GM21619 (cell line): ENCODE data around the gene SOX30.

Source experiments
- ATAC-seq: cut with Tn5 transposase; IDR thresholded peaks from one replicate; pipeline ENCODE4 v1.9.1; 2021; ENCODE audit not compliant: unreplicated experiment

Gene SOX30

DNA sequence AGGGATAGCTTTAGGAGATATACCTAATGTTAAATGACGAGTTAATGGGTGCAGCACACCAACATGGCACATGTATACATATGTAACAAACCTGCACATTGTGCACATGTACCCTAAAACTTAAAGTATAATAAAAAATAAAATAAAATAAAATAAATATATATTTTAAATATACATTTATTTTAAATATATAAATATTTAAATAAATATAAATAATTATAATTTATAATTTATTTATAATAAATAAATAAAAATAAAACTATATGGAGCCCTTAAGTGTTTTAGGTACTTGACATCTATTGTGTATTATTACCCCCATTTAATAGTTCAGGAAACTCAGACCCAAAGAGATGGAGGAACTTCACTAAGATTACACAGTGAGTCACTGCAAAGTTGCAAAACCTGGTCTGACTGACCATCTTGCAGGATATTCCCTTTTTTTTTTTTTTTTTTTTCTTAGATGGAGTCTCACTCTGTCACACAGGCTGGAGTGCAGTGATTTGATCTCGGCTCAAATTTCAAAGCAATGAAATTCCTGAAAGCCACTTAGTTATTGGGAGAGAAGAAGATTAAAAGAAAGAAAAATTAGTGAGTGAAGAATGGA, 13.3 kb upstream of the SOX30 start:
- ATAC-seq = no peak

- no peak for ATAC-seq
These were observed 7.8 kb upstream of the SOX30 start for GRCh38 chr5:157659868-157660660.

GRCh38 chr5:157658893-157659292, 6.7 kb upstream of the SOX30 start:
- no peak for ATAC-seq

GRCh38 chr5:157657516-157657915, 5.3 kb upstream of the SOX30 start:
- ATAC-seq = no peak

GRCh38 chr5:157651623-157652376, 438 bp downstream of the SOX30 start:
- peak; percentile 93 for ATAC-seq

DNA sequence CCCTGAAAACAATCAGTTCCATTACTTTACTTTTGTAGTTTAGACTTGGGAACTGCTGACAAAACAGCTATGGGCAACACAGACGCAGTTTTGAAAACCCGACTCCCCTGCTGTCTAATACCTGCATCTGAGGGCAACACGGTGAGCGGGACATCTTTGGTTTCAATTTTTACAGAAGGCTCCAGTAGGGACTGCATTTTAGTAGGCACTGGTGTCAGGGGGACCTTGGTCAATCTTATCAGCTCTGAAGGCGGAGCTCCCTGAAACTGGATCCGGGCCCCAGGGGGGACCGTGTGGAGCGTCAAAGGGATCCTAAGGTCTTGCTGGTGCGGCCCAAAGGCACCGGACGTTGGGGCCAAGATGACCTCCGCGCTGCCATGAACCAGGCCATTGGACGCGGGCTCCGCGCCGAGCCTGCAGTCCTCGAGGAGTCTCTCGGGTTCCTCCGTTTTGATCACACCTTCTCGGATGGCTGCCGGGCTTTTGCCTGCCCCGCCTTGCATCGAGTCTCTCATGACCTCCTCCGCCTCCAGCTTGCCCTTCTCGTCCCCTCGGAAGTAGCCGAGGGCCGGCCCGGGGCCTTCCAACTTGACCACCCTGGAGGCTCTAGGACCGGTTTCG, 1.1 kb downstream of the SOX30 start:
- ATAC-seq = no peak

GRCh38 chr5:157649101-157649500, 3.1 kb downstream of the SOX30 start:
- no peak for ATAC-seq

- ATAC-seq = no peak
These were observed 3.8 kb downstream of the SOX30 start for GRCh38 chr5:157648275-157648990.

GRCh38 chr5:157640406-157641066, 11.7 kb downstream of the SOX30 start:
- no peak for ATAC-seq

- no peak for ATAC-seq
These were observed 21.9 kb downstream of the SOX30 start for GRCh38 chr5:157630341-157630740.

DNA sequence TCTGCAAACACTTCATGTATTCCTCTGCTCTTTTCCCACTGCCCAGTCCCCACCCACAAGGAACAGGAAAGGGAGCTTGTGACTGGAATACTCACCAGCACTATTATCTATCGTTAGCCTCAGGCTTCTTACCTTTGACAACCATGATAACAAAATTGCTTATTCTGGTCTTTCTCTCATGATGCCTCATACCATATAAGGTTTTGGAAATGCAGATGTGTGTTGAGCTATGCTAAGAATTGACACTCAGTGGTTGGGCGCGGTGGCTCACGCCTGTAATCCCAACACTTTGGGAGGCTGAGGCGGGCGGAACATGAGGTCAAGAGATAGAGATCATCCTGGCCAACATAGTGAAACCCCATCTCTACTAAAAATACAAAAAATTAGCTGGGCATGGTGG, 25.4 kb downstream of the SOX30 start:
- ATAC-seq = no peak

DNA sequence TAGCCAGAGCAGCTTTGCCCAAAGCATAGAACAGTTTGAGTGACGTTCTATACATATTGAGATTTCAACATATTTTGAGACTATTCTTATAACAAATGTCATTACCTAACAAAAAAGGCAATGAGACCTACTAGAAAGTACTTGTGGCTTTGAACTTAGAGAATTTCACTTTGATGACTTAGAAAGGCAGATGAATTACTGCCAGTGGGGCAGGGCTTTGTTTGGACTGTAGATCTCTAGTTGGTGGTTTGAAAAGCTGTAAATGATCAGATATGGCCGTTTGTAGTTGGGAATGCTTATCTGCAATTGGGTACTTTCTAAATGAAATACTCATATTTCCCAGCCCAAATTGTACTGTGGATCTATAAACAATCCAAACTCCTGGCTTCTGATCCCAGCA, 28.1 kb downstream of the SOX30 start:
- no peak for ATAC-seq

DNA sequence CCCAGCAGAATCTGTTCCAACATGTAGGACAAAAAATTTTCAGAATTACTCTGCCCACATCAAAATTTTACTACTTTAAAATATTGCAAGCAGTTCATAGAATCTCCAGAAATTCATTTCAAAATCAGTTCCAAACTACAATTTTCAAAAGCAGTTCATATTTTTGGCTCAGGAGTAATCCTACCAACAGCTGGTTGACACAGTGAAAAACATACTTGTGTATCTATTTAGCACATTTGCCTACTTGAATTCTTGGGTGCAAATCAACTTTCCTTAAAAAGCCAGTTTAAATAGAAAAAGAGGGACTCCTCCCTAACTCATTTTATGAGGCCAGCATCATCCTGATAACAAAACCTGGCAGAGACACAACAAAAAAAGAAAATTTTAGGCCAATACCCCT, 31.5 kb downstream of the SOX30 start:
- ATAC-seq = no peak

- no peak for ATAC-seq
These were observed 34.0 kb downstream of the SOX30 start for GRCh38 chr5:157618191-157618765.

- no peak for ATAC-seq
These were observed 35.5 kb downstream of the SOX30 start for GRCh38 chr5:157616785-157617184.

GRCh38 chr5:157613385-157614245, 38.6 kb downstream of the SOX30 start:
- no peak for ATAC-seq

DNA sequence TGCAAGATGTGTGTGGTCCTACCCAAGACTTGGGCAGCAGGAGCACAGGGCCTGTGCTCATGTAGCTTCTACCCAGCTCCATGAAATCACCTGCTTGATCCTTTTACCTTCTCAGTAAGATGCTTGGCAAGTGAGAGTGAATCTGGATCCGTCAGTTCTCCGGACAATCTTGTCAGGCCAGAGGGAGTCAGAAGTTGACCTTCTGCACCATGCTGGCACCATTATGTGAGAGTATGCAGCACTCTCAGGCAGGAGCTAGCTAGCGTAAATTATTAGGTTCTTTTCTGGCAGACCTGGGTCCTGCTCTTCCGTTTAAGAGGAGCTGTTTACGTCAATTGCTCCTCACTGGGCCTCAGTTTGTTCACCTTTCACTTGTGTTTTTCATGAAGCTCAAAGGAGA, 39.7 kb downstream of the SOX30 start:
- no peak for ATAC-seq

- ATAC-seq = peak; percentile 49
These were observed 40.4 kb downstream of the SOX30 start for GRCh38 chr5:157611571-157612476.
